Stimulated activated CD4-positive, alpha-beta T cell treated with anti-CD3 and anti-CD28 coated beads, TNF-alpha, amount 100 ng/mL, for 1 hour (primary cell): ENCODE measurements around the gene RNF103.
"Not testable (repeated sequence)": the region's sequence is repeated elsewhere in the genome, so short reads cannot be mapped to it uniquely, and the experiment has no call there.

Experiments
- DNase-seq, 3 donors: peaks; one replicate each; pipeline ENCODE4 v3.0.0-alpha.2; 2020; ENCODE audit warnings: low read depth in 3 of 3, low spot score in 1 of 3

Gene RNF103

DNA sequence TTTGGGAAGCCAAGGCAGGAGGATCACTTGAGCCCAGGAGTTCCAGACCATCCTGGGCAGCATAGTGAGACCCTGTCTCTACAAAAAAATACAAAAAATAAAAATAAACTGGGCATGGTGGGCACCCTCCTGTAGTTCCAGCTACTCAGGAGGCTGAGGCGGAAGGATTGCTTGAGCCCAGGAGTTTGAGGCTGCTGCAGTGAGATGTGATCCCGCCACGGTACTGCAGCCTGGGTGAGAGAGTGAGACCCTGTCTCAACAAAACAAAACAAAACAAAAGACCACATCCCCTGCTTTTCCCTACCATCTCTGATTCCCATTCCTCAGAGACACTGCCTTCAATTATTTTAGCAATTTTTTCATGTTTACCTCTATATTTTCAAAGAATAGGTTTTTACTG, 3.9 kb upstream of the RNF103 start:
- DNase-seq: no peak

- DNase-seq: no peak
Observed at GRCh38 chr2:86625096-86625495, 1.4 kb upstream of the RNF103 start.

- no peak for DNase-seq
Observed at GRCh38 chr2:86624267-86624547, 542 bp upstream of the RNF103 start.

DNA sequence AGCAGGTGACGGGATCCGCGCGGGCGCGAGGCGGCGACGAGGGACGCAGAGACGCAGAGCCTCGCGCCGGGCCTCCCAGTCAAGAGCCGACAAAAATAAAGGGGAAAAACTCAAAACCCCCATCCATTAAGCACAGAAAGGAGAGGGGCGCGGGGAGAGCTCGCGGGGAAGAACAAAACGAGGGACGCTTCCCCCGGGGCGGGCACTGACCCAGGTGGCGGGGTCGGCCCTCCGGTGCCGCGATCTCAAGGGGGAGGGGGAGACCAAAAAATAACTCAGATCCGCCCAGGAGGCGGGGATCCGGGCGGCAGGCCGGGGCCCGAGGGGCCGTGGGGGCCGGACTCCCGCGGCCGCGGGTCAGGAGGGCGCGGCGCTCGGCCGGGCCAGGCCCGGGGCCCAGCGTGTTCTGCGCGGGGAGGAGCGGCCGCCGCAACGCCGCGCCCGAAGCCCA, 597 bp downstream of the RNF103 start:
- DNase-seq: peak in 1 of 3 donors; percentile 36

- no peak for DNase-seq
Observed at GRCh38 chr2:86622519-86623042, 1.1 kb downstream of the RNF103 start.

DNA sequence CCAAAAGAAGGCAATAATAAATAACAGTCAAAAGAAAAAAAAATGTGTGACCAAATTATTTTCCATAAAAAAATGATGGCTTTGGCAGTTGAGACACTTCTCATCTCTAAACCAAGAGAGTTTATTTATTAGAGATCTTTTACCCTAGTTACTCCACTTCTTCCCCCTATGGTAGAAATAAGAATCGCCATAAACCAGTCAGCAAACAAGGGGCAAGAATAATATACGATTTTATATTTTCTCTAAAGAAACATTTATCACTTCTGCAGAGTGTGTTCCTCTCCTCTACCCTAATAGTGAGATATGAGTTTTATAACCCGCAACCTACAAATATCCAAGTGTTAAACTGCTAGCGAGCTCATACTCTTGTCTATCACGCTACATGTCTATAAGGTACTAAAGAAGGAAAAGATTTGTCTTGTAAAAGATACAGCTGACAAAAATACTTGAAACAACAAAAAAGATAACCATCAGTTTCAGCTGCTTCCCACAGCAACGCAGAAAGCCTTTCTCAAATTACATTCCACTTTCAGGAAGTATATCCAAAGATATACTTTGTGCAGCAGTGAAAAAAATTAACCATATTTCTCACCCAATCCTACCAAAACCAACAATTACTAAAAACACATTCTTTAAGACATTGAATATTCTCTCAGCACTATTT, 2.3 kb downstream of the RNF103 start:
- no peak for DNase-seq

DNA sequence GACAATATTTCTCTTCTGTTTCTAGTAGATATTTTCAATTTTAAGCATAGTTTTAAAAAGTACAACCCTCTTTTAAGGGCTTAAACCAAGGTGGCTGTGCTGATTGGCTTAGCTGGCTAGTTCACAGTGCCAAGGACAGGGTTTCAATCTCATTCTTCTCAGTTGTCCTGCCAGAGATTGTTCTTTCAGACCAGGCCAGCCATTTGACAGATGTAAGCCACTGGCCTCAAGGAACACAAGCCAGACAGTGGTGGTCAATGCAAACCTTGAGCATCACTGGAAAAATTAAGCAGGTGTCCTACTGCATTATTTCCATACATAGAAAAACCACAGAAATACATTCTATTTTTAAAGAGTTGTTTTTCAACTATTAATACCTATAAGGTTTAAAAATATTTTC, 5.9 kb downstream of the RNF103 start:
- DNase-seq: no peak

DNA sequence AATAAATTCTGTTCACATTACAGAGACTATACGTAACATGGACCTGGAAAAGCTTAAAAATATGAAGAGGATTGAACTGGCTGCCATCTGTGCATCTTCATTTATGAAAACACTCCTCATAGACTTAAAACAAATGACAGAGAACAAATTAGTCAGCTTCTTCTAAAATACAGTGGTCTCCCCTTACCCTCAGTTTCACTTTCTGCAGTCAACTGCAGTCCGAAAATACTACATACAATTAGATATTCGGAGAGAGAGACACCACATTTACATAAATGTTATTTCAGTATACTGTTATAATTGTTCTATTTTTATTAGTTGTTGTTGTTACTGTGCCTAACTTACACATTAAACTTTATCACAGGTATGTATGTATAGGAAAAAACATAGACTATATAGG, 6.5 kb downstream of the RNF103 start:
- no peak for DNase-seq

DNA sequence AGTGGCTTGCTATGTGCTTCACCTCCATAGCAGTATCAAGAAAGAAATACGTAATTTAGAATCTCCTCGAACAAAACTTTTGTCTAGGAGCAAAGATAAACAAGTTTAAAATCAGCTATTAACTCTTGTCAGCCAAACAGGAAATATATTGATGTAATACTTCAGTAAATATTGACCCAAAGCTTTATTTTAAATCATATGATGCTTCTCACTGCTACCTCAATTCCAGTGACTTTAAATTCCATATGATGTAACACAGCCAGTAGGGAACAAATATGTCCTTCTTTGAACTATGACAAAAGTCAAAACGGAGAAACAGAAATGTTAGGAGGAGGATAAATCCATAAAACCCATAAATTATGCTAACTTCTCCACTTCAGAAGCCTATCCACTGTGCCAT, 7.2 kb downstream of the RNF103 start:
- DNase-seq: no peak

DNA sequence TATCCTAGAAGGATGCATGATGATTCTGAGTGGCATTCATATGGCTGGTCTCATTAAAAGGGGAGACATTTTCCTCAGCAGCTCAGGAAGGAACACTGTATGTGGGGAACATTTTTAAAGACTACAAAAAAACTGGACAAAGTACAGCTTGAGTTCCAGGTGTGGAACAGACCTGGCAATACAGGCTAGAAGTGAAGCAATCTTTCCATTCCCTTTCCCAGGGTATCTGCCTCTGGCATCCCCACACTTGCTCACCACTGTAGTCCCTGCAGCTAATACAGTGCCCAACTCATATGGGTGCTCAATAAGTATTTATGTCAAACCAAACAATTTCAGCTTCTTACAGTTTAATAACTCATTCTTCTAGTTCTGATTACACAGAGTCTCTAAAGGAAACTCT, 8.1 kb downstream of the RNF103 start:
- no peak for DNase-seq

DNA sequence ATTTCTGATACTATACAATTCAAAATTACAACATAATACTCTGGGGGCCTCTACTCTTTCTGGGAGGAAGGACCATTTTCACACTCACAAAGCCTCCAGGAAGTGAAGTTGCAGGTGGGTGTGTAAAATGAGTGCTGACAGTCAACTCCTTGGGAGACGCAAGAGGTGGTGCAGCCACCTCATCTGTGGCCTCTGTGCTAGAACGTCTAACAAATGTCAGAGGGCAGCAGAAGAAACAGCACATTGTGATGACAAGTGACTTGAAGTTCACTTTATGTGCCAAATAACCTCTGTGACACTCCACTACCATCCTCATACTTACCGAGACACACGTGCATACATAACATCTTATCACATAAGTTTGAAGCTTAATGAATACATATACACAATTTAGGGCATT, 10.2 kb downstream of the RNF103 start:
- no peak for DNase-seq

DNA sequence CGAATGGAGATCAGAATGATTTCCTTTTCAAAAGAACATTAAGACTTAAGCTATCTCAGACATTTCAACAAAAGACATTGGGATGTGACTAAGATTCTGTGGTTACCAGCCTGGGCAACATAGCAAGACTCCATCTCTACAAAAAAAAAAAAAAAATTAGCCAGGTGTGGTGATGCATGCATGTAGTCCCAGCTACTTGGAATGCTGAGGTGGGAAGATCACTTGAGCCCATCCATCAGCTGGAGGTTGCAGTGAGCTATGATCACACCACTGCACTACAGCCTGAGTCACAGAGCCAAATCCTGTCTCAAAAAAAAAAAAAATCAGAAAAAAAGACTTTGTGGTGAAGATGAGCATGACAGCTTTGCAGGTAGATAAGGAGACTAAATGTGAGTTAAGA, 12.8 kb downstream of the RNF103 start:
- DNase-seq: no peak

GRCh38 chr2:86608832-86609410, 14.7 kb downstream of the RNF103 start:
- no peak for DNase-seq

DNA sequence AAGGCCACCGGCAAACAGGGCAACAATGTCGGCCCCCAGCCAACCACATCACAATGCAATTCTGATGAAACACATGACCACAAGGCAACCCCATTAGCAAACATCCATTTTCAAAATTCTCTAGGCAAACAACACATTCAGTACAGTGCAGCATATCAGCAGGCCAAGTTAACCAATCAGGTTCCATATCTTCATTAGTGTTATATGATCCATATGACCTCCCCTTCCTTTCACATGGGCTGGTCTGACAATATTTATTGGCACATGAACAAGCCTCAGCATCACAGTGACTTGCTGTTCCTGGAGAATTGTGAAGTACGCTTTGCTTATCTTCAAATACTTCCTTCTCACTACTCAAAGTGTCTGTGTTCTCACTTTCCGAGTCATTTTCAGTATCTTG, 19.8 kb downstream of the RNF103 start:
- no peak for DNase-seq

GRCh38 chr2:86598966-86599365, 24.7 kb downstream of the RNF103 start:
- no peak for DNase-seq

DNA sequence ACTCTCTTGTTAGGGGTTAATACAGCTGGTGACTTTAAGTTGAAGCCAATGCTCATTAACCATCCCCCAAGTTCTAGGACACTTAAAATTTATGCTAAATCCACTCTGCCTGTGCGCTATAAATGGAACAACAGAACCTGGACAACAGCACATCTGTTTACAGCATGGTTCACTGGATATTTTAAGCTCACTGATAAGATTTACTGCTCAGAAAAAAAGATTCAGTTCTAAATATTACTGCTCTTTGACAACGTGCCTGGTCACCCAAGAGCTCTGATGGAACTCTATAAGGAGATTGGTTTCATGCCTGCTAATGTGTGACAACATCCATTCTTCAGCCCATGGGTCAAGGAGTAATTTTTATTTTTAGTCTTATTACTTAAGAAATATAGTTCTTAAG, 27.5 kb downstream of the RNF103 start:
- no peak for DNase-seq

- DNase-seq: no peak
Observed at GRCh38 chr2:86593266-86593665, 30.4 kb downstream of the RNF103 start.

- no peak for DNase-seq
Observed at GRCh38 chr2:86592547-86593230, 31.0 kb downstream of the RNF103 start.

DNA sequence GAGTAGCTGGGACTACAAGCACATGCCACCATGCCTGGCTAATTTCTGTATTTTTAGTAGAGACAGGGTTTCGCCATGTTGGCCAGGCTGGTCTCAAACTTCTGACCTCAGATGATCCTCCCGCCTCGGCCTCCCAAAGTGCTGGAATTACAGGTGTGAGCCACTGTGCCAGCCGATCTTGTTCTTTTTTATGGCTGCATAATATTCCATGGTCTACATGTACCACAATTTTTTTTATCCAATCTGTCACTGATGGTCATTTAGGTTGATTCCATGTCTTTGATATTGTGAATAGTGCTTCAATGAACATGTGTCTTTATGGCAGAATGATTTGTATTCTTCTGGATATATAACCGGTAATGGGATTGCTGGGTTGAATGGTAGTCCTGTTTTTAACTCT, 34.0 kb downstream of the RNF103 start:
- not testable (repeated sequence) for DNase-seq

DNA sequence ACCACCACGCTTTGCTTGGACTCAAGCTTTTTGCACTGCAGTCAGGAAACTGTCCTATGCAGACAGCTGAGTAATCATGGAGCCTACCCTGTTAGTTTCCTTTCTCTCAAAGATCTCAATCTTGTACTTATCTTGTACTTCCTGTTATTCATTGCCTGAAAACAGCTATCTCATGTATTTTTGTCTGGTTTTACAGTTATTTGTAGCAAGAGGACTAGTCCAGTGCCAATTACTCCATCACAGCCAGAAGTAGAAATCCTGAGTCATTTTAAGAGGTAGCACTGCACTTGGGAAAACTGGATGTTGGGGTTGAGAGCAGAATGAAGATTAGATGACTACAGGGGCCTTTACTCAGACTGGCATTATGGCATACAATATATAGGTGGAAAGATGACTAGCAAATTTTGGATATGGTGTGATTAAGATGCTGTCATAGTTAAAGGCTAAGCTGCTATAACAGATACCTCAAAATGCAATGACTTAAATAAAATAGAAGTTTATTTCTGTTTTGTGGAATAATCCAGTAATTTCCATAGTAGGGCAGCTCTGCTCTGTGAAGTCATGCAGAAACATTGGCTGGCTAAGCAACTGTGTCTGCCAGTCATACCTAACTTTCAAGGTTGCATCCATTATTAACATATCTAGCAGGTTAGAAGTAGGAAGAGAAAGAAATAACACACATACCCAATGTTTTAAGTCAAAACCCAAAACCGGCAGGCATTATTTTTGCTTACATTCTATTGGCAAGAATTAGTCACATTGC, 39.3 kb downstream of the RNF103 start:
- DNase-seq: no peak

GRCh38 chr2:86580560-86580959, 43.1 kb downstream of the RNF103 start:
- DNase-seq: no peak
